Colonic mucosa (tissue), 4 donors: ENCODE measurements around the gene CDC73. TPM values are rescaled to one million over a fixed set of nuclear protein-coding genes. Genes with fewer than 3 reads are reported as not detected.

Source experiments
- DNase-seq: peaks from one replicate; pipeline ENCODE4 v3.0.0-alpha.2; 2020
- H3K27ac ChIP-seq: fragments of 200-600 bp; one replicate; pipeline ENCODE4 v1.8.0; 2021
- H3K27me3 ChIP-seq: fragments of 200-600 bp; one replicate; pipeline ENCODE4 v1.8.0; 2021
- H3K36me3 ChIP-seq: fragments of 200-600 bp; one replicate; pipeline ENCODE4 v1.8.0; 2021
- H3K4me1 ChIP-seq: fragments of 200-600 bp; one replicate; pipeline ENCODE4 v1.8.0; 2021; ENCODE audit warnings: mild to moderate bottlenecking
- H3K4me3 ChIP-seq: fragments of 200-600 bp; one replicate; pipeline ENCODE4 v1.8.0; 2021
- H3K9ac ChIP-seq, 2 donors: one replicate each; pipeline ENCODE4 v1.7.0; 2013; ENCODE audit warnings: control low read depth in 2 of 2, low read depth in 2 of 2, low read length in 2 of 2
- H3K9me3 ChIP-seq: fragments of 200-600 bp; one replicate; pipeline ENCODE4 v1.8.0; 2021
- intact Hi-C: fragments of 100-400 bp; cut with DNase I; formaldehyde crosslinking; loops from one replicate; pipeline ENCODE4 v1.14.1; 2022
- total RNA-seq, 2 donors: library from RNA; stranded (reverse); fragmentation: NEBNext Ultra II Directional in 1 of 2; extraction: Animal tissue kit (Norgen Biotek cat#: 25700) in 1 of 2; gene quantifications; one replicate each; pipeline ENCODE4 v1.2.1, GENCODE V29; 2021
- TF ChIP-seq, protein P1 (sequence below): fragments of 200-600 bp; IDR thresholded peaks from one replicate; pipeline ENCODE4 v1.8.0; 2022; ENCODE audit warnings: antibody characterized with exemption, mild to moderate bottlenecking
- donor health status: healthy.
- donor health status: DM: no; HTN: no; CAD: no.
- donor health status: DM: no; HTN: no; CAD: no.

CDC73 gene
- total RNA-seq: 10 to 100 TPM; 45.3 to 49.1 TPM

DNA sequence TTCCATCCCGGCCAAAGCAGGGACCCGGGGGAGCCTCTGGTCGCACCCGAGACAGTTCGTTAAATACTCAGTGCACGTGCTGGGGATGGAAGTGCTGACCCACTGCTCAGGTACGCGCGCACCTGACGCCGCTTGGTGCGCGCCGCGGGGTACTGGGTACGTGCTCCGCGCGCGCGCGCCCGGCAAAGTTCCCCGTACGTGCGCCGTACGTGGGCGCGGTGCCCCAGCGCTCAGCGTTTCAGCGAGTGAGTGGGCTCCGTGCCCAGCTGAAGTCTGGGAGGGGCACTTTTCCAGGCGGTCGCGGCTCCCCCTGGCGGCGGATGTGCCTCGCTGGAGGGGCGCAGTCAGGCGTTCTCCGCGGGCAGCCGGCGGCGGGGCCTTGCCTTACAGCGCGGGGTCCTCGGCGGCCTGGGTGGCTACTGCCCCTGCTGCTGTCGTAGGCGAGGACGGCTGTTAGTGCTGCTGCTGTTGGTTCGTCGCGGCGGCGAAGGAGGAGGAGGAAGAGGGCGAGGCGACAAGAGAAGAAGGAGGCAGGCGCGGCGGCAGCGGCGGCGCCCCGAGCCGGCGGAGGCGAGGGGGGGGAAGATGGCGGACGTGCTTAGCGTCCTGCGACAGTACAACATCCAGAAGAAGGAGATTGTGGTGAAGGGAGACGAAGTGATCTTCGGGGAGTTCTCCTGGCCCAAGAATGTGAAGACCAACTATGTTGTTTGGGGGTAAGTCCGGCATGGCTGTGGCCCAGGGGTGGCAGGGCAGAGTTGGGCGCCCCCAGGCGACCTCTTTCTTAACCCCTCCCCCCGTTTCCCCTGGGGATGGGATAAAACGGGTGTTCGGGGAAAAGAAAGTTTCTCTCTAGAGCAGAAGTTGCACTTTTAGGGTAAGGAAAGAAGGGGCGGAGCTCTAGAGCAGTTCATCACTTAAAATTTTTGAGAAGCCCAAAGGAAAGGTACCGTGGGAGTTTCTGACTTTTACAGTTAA lies at the start of gene CDC73:
Gene CDC73, plus strand, starts transcription at position 416 of the 978 bp plus-strand sequence. Its CDS starts 170 bp downstream, at position 586.
- DNase-seq: peak; percentile 99
- Histone ChIP-seq H3K4me1 (peaks cover 7% of the 10 kb centered on the region), H3K9me3 (no peaks in the 10 kb centered on the region), H3K27me3 (no peaks in the 10 kb centered on the region), H3K4me3 (peak within 1 kb of the TSS; percentile 77), H3K36me3 (no peaks in the 10 kb centered on the region), H3K27ac (peak within 1 kb of the TSS; percentile 99), H3K9ac (peak within 1 kb of the TSS; percentile 88 to 98)
- TF ChIP-seq, protein P1, sequence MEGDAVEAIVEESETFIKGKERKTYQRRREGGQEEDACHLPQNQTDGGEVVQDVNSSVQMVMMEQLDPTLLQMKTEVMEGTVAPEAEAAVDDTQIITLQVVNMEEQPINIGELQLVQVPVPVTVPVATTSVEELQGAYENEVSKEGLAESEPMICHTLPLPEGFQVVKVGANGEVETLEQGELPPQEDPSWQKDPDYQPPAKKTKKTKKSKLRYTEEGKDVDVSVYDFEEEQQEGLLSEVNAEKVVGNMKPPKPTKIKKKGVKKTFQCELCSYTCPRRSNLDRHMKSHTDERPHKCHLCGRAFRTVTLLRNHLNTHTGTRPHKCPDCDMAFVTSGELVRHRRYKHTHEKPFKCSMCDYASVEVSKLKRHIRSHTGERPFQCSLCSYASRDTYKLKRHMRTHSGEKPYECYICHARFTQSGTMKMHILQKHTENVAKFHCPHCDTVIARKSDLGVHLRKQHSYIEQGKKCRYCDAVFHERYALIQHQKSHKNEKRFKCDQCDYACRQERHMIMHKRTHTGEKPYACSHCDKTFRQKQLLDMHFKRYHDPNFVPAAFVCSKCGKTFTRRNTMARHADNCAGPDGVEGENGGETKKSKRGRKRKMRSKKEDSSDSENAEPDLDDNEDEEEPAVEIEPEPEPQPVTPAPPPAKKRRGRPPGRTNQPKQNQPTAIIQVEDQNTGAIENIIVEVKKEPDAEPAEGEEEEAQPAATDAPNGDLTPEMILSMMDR: peak; percentile 92
- intact Hi-C loops: loop anchor here (10.0 kb wide), 1 partner anchor 317 kb away; the partner anchor contains the start of gene RGS2

DNA sequence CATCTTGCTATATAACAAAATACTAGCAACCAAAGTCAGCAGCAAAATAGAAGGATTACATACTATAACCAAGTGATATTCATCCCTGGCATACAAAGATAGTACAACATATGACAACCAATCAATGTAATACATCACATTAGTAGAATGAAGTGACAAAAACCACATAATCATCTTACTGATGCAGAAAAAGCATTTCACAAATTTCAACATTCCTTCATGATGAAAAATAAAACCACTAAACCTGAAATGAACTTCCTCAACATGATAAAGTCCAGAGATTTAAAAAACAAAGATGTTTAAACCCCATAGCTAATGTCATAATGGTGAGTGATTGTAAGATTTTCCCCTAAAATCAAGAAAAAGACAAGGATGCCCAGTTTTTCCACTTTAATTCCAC lies 43.8 kb upstream of the CDC73 start:
- no peak overlapping the region for H3K4me3 ChIP-seq
- no peaks in the 10 kb centered on the region for H3K9me3 ChIP-seq
- H3K36me3 ChIP-seq: no peaks in the 10 kb centered on the region
- no peaks in the 10 kb centered on the region for H3K27me3 ChIP-seq
- H3K27ac ChIP-seq: no peak overlapping the region
- no peak for DNase-seq
- no peak overlapping the region for H3K9ac ChIP-seq
- TF ChIP-seq, protein P1: no peak
- H3K4me1 ChIP-seq: no peaks in the 10 kb centered on the region
- intact Hi-C loops: no loop called here

DNA sequence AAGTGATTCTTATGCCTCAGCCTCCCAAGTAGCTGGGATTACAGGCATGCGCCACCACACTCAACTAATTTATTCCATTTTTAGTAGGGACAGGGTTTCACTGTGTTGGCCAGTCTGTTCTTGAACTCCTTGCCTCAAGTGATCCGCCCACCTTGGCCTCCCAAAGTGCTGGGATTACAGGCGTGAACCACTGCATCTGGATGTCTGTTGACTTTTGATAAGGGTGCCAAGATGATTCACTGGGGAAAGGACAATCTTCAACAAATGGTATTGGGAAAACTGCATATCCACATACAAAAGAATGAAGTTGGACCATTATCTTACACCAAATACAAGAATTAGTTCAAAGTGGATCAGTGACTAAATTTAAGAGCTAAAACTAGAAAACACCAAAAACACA lies 42.6 kb upstream of the CDC73 start:
- no peak overlapping the region for H3K27ac ChIP-seq
- H3K9ac ChIP-seq: no peak overlapping the region
- no peak overlapping the region for H3K4me3 ChIP-seq
- intact Hi-C loops: no loop called here
- no peaks in the 10 kb centered on the region for H3K36me3 ChIP-seq
- TF ChIP-seq, protein P1: no peak
- H3K4me1 ChIP-seq: no peaks in the 10 kb centered on the region
- H3K9me3 ChIP-seq: no peaks in the 10 kb centered on the region
- no peaks in the 10 kb centered on the region for H3K27me3 ChIP-seq
- no peak for DNase-seq

DNA sequence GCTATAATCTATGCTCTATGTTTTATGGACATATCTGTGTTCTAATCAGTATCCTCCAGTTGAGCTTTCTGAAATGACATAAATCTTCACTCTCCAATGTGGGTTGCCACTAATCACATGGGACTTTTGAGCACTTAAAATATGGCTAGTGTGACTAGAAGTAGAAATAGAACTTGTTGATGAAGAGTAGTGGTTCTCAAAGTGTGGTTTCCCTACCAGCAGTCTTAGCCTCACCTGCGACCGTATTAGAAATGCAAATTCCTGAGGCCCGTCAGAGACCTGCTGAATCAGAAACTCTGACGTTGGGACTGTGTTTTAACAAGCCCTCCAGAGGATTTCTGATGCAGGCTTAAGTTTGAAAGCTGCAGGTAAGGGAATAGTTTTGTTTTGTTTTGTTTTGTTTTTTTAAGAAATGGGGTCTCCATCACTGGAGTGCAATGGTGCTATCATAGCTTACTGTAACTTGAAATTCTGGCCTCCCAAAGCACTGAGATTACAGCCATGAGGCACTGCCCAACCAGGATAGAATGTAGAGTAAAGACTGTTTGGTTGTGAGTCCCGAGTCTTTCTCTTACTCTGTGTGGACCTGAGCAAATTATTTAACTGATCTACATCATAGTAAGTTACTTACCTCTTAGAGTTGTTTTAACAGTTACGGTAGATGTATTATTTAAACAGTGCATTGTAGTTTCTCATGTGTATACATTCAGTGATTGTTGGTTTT lies 38.3 kb upstream of the CDC73 start:
- DNase-seq: no peak
- Histone ChIP-seq H3K27ac (no peak overlapping the region), H3K27me3 (no peaks in the 10 kb centered on the region), H3K36me3 (no peaks in the 10 kb centered on the region), H3K9ac (no peak overlapping the region), H3K4me1 (no peaks in the 10 kb centered on the region), H3K9me3 (no peaks in the 10 kb centered on the region), H3K4me3 (no peak overlapping the region)
- intact Hi-C loops: no loop called here
- TF ChIP-seq, protein P1: no peak

DNA sequence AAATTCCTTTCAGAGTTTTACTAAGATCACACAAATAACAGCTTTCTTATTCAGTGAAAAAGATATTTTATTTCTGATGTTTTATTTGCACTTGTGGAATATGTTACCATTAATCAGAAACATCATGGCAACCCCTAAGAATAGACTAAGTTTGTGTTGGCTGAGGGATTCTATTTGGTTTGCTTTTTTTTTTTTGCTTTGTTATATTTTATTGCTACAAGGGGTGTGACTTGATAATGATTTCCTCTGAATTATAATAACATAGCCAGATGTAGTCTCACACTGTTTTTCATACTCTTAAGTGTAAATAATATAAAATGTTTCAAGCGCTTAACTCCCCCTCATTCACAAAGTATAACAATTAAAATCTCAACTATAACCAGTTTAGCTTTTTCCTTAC lies 36.6 kb upstream of the CDC73 start:
- Histone ChIP-seq H3K27me3 (no peaks in the 10 kb centered on the region), H3K9me3 (no peaks in the 10 kb centered on the region), H3K4me3 (no peak overlapping the region), H3K36me3 (no peaks in the 10 kb centered on the region), H3K4me1 (no peaks in the 10 kb centered on the region), H3K27ac (no peak overlapping the region), H3K9ac (no peak overlapping the region)
- no peak for DNase-seq
- TF ChIP-seq, protein P1: no peak
- intact Hi-C loops: no loop called here
